HG03442 (cell line): Measurements from ENCODE around the gene PRKCH.
A peak's percentile ranks its signal among the peaks of the same experiment; 100 is the strongest.

Experiments
- ATAC-seq: cut with Tn5 transposase; IDR thresholded peaks from one replicate; pipeline ENCODE4 v1.9.1; 2021; ENCODE audit warnings: mild to moderate bottlenecking, moderate library complexity; ENCODE audit not compliant: unreplicated experiment

The PRKCH gene

GRCh38 chr14:61470261-61470960 is 149.0 kb downstream of the PRKCH start:
- no peak for ATAC-seq

DNA sequence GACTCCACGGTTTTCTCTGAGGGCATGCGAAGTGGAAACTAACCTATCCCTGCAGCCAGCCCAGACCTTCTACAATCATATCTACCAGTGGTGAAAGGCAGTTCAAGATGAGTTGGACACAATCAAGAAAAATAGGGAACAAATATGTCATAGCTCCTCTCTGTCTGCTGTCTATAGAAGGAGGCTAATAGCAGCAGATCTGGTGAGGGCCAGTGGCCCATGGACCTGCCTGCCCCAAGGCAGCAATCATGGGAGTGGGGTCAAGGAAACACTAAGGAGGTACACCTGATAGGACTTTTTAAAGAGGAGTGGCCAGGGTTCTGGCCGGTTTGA is 149.5 kb downstream of the PRKCH start:
- no peak for ATAC-seq

DNA sequence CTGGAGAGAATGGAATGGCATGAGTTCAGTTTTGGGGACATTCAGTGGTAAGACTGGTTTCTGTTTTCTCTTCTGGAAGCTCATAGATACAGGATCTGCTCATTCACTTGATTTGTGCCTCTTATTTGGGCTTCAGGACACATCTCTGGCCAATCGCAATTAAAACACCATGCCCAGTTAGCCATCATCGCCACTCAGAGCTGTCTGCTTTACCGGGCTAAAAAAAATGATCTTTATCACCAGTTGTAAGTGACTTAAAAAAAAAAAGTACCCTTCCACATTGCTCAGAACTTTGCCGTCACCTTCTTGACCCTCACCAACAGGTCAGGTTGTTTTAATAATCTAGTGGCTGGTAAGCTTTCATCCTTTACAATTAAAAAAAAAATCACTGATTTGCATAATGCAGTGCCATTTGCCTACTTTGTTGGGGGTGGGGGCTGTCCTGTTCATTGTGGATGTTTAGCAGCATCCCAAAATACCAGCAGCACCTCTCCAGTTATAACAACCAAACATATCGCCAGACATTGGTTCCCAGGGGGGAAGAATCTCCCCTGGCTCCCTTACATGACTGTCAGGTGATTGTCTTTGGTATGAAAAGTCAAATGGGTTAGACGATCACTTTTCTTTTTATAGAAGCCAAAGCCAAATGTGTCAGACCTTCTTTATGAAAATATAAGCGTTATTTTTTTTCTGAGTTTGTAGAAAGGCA is 150.1 kb downstream of the PRKCH start:
- ATAC-seq: no peak

GRCh38 chr14:61472011-61472672 is 150.8 kb downstream of the PRKCH start:
- ATAC-seq: peak; percentile 30

GRCh38 chr14:61472801-61473376 is 151.5 kb downstream of the PRKCH start:
- ATAC-seq: no peak

DNA sequence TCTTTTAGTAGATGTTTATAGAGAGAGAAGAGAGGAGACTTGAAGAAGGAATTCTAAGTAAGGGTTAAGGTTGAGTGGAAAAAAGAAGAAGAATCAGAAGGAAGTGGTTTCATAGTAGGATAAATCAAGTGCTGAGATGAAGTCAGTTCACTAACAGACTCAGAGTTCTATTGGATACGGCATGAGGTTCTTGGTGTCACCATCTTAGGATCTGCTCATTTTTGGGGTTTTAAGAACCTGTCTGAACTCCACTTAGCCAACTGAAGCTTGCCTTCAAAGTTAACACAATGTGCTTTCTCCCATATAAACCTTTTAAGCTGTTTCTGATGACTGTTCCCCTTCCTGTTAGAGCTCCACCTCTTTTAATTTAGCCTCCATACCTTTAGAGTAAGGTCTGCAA is 152.6 kb downstream of the PRKCH start:
- no peak for ATAC-seq

DNA sequence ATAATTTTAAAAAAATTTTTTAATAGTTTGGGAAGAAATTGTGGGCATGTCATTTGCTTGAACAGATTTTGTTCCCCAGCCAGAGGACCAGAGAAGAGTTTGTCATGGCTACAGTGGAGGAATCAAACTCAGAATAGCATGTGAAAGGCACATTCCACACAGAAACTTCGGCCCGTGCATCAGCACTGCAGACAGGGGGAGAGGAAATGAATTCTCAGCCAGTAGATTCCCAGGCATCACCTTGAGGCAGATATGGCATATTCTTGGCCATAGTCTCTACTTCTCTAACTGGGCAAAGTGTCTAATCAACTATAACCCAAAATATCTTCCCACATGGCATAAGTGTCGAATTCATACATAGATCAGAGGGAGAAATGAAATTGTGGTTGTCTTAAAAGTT is 153.3 kb downstream of the PRKCH start:
- ATAC-seq: no peak

DNA sequence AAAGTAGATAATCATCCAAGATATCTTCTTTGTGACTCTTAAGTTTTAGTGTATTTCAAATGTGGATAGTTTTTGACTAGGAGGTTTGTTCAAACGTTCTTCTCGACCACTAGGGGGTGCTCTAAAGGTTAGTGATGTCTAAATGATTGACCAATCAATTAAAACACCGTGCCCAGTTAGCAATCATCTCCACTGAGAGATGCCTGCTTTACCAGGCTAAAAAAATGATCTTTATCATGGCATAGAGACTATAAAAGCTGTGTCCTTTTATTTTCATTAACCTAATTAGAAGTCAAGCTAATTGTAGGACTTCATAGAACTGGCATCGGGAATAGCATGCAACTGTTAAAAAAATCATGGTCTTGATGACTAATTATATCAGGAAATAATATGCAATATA is 153.9 kb downstream of the PRKCH start:
- ATAC-seq: no peak

- no peak for ATAC-seq
Measured at GRCh38 chr14:61476105-61476753, 154.8 kb downstream of the PRKCH start.

DNA sequence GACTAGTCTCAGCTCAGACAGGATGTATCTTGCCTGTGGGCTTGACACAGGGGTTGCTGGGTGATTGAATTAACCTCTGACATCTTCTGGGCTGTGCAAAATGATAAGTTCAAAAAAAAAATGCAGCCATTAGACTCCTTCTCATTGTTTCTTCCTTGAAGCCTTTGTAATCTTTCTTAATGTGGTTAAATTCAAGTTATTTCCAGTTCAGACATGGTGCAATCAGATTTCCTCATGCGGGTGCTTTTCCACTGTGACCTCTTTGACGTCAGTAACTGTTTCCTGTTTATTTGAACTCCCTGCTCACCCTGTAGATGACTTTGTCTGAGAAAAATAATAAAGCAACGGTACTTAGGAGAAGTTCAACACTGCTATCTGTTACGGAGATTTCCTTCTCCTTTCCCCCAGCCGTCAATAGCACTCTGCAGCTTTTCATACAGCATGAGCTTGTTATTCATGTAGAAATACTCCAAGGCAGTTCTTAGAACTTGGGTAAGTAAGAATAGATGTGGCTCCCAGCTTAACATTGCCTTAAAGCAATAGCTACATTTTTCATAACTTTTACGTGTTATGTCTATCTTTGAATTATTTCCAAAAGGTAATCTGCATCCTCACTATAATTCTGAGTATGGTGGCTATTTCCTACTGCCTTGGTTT is 155.5 kb downstream of the PRKCH start:
- no peak for ATAC-seq

DNA sequence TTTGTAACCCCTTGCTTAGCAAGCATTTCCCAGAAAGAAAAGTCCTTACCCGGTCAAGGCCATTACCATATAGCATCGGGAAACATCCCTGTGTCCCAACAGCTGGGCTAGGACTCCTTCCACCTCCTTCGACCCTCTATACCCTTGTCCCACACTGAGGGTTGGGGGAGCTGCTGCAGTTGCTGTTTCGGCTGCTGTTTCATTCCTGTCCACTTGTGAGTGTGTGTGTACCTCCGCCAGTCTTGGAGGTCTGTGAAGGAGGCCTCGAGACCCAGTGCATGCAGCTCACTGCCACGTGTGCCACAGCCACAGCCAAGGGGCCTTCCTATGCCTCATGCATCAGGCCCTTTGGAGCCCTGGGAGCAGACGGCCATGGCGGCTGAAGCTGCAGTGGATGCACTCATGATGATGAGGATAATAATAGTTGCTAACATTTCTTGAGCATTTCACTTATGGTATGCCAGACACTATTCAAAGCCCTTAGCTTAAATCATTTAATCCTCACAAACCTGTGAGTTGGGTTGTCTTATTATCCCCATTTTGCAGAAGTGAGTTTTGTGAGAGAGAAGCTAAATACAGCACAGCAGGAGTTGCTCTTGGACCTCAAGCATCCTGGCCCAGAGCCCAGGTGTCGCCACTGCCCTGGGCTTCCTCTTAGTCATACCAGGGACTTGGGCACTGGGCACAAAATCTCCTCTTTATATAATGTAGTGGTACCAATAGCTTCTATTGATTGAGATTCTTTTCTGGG is 156.5 kb downstream of the PRKCH start:
- no peak for ATAC-seq

DNA sequence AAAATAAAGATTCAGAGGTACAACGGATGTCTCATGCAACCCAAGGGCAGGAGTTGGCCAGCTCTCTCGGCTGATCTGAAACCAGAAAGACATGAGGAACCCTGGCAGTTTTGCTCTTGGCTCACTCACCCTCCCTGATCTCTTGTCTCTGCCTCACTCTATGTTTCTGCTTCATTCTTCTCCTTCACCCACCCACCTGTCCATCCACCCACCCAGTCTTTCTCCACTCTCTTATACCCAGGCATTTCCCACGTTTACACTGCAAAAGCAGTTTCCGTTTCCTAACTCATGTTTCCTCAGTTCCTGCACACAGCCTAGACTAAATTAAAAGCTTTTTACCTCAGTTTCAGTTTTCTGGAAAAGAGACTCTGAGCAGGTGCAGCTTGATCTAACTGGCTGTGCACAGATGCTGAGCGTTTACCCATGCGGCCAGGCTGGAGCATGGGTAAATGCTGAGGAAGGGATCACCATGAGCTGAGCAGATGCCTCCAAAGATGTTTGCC is 157.6 kb downstream of the PRKCH start:
- peak; percentile 37 for ATAC-seq

DNA sequence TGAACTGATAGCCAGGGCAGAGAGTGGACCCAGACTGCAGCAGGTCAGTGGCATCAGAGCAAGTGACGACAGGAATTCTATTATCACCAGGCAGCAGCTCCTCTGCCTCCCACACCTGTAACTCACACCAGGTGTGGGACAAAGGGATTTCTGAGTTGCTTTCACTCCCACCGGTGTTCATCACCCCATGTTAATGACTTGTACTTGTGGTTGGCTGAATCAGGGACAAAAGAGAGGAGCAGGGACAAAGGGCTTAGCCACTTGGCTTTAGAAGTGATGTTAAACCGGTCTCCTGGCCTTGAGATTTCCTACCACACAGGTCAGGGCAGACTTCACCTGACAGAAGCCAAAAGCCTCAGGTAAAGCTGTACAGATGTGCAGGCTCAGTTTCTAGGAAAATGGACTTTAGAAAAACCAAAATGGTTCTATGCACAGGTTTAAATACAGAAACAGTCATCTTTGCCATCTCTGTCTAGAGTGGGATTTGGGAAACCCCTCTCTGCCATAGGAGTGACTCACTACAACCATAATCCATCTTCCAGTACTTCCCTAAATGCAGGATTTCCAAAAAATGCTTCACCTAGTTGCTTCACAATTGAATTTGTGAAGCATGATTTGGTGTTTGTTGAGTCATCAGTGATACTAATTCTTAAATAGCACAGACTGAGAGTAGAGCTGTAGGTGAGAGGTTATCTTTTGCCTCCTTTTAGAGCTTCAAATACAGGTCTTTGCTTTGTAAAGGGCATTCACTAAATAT is 158.5 kb downstream of the PRKCH start:
- ATAC-seq: no peak

GRCh38 chr14:61480704-61481285 is 159.4 kb downstream of the PRKCH start:
- no peak for ATAC-seq

- no peak for ATAC-seq
Measured at GRCh38 chr14:61481701-61482100, 160.3 kb downstream of the PRKCH start.

- ATAC-seq: no peak
Measured at GRCh38 chr14:61482348-61483206, 161.2 kb downstream of the PRKCH start.

- no peak for ATAC-seq
Measured at GRCh38 chr14:61483476-61483875, 162.1 kb downstream of the PRKCH start.

- ATAC-seq: no peak
Measured at GRCh38 chr14:61484031-61484430, 162.7 kb downstream of the PRKCH start.
